ENCODE data around the gene ECE2.

ECE2 gene

DNA sequence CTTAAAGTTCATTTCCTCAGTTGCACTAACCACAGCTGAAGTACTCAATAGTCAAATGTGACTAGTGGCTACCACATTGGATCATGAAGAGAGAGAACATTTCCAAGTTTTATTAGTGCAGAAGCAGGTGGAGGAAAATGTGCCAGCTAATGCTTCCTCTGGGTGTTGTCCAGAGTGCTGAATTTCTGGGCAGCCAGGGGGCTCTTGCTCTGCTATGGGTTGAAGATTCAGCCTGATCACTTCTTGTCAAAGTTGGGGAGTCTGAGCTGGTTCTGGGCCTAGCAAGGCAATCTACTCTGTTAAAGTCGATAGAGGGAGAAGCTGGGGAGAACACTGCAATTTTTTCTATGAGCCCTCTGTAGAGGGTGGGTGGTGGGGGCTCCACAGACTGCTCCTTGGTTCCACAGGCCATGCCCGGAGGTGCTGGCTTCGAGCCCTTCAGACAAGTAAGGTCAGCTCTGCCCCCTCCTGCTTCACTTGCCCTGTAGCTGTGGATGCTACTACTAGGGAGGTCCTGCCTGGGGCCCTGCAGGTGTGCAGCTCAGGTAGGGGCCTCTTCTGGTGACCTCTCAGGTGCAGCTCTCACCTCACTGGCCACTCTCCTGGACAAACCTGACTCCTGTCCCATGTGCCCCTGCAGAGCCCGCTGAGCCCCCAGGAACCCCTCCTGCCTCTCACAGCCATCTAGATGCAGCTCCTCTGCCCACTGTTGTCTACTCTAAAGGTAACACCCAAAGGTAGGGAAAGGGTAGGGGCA lies 35.3 kb upstream of the ECE2 start:
- DNase-seq, result peak in 1 of 2 donors; percentile 15

DNA sequence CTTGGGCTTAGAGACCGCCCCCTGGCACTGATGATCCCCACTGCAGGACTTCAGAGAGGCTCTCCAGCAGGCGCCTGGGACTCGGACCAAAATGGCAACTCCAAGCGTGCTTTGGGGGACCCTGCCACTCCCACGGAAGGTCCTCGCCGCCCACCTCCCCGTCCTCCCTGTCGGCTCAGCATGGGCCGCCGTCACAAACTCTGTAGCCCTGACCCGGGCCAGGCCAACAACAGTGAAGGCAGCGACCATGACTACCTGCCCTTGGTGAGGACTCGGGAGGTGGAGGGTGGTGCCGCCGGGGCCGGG lies 34.7 kb upstream of the ECE2 start:
- no peak for DNase-seq

DNA sequence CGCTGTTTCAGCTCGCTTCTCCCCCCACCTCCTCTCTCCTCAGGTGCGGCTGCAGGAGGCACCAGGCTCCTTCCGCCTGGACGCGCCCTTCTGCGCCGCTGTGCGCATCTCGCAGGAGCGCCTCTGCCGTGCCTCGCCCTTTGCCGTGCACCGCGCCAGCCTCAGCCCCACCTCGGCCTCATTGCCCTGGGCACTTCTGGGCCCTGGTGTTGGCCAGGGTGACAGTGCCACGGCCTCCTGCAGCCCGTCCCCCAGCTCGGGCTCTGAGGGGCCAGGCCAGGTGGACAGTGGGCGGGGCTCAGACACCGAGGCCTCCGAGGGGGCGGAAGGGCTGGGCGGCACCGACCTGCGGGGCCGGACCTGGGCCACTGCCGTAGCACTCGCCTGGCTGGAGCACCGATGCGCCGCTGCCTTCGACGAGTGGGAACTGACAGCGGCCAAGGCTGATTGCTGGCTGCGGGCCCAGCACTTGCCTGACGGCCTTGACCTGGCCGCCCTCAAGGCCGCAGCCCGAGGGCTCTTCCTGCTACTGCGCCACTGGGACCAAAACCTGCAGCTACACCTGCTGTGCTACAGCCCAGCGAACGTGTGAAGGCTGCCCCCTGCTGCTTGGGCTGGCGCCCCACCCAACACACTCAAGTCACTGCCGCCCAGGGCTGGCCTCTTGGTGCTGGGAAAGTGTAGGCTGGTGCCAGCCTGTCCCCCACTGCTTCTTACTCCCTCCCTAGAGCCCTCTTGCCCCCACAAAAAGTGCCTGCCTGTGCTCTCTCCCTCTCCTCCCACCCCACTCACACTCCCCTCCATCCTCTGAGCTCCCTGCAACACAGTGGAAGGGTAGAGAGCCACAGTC lies 34.1 kb upstream of the ECE2 start:
- no peak for DNase-seq

DNA sequence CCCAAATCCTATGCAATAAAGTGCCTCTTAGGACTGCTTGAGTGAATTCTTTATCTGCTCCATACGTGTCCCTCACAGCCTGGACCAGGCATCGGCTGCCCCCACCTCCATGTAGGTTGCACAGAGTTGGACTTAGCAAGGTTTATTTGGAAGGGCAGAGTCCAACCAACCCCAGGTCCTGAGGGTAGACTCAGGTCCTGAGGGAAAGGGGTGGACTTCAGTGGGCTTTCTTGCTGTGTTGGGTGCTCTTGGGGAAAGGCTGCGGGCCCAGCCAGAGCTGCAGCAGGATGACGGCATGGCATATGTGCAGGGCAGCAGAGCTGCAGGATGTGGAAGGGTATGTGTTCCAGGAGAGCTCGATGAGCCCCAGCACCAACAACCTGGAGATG lies 33.5 kb upstream of the ECE2 start:
- DNase-seq, result no peak

DNA sequence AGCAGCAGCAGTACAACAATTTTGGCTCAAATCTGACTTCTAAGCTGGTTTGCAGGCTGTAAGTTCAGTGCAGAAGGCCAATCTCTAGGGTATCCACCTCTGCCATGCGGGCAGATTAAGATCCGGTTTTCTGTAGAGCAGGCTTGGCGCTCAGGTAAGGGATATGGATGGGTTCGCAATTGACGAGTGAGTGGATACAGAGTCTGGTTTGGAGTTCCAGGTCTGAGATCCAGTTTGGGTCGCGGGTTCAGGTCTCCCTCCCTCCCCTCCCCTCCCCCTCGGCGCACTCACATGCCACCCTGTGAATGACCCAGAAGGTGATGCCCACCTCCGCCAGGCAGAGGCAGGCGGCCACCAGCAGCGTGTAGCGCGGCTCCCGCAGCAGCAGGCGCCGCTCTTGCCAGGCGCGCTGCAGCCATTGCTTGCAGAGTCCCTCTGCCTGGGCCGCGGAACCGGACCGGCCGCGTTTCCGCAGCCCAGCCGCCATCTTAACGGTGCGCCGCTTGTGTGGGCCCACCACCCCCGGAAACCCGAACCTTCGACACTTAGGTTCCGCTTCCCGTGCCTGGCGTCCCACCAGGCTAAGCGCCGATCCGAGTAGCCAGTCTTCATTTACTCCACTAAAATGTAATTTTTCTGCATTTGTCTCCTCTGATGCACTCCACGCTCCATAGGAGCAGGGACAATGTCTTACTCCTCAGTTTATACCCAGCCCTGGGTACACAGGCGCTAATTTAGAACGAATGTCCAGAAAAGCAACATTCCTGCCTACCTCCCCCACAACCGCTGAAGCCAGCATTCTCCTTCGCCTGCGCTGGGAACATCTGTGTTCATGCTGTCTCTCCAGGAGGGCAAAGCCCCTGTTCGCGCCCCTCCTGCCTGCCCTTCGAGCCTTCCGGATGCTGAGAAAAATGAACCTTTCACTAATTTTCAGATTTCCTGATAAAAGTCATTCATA lies 27.1 kb upstream of the ECE2 start, which contains the start of gene ALG3:
Gene ALG3 (minus strand): TSS at position 509 of the 958 bp plus-strand sequence. CDS start 22 bp downstream, at position 487.
- peak; percentile 90 to 92 for DNase-seq

DNA sequence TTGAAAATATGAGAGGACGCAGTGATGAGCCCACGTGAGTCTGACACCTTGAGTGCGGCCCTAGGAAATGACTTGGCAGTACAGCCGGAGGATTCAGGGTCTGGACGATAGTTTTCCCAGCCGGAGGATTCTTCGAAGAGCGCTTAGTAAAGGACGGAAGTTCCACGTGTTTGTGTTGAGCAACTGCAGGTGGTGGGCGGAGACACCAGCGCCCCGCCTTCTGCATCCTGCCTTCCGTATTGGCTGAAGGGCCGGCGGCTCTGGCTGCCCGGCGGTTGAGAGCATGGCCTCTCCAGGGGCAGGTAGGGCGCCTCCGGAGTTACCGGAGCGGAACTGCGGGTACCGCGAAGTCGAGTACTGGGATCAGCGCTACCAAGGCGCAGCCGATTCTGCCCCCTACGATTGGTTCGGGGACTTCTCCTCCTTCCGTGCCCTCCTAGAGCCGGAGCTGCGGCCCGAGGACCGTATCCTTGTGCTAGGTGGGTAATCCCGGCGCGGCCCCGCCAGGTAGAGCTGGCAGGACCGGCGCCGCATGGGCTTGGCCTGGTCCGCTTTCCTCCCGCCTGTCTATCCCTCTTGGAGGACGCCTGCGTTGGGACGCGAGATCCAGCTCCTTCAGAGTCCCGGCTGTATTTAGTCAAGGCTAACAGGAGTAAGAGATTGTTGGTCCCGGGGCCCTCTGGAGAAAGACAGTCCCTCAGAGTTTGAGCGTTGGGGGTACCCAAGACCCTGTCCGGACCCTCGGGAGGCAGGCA lies 26.2 kb upstream of the ECE2 start, which contains the start of gene EEF1AKMT4:
Gene EEF1AKMT4 (plus strand): TSS at position 261 of the 755 bp plus-strand sequence. CDS start 23 bp downstream, at position 284.
- peak; percentile 99 for DNase-seq

DNA sequence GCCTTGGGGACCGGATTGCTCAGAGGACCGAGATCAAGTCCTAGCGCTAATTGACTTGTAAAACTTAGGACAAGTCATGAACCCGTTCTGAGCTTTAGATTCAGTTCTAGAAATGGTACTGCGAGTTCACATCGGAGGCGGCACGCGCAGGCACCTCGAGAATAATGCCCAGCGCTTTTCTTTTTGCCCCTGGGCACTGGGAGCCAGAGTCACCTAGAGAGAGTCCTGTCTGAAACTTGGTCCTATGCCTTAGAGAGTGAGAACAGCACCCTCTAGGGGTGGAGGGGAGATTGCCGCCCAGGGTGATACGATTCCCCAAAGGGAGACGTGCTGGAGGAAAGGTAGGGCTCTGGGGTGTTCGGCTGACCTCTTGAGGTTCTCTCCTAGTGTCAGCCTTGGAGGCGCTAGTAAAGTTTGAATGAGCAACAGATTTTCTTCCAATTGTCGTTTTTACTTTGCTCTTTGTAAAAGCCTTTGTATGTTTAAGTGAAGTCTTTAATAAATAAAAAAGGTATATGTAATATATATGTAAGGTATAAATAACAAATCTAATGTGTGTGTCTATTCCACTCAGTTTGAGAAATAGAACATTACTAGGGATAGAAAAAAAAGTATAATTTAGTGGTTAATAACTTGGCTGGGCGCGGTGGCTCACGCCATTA lies 25.5 kb upstream of the ECE2 start:
- DNase-seq, result peak; percentile 94 to 95

DNA sequence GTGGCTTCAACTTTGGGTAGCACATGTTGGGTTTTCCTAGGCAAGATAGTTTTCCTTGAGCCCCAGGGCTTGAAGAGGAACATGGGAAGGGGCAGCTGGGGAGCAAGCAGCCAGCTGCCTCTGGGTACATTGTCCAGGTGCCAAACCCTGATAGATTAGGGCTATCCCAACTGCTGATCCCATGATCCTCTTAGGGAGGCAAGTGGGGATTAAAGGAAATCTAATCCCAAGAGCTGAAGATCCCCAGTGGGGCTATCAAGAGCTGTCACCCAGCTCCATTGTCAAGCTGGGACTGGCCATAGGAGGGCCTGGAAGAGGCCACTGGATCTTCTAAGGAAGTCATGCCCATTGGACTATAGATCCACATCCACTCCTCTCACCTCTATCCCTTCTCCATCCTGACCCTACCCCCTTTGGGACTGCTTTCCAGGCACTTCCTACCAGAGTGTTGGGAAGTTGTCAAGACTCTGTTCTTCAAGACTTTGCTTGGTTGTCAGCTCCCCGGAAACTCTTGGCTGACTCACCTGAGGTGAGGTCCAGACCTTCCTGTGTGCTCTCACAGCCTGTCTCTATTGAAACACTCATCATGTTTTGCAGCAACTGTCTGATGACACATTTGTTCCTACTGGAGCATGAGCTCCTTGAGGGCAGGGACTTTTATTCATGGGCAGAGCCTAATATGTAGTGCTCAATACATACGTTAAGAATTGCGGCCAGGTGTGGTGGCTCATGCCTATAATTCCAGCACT lies 20.4 kb upstream of the ECE2 start:
- no peak for DNase-seq

DNA sequence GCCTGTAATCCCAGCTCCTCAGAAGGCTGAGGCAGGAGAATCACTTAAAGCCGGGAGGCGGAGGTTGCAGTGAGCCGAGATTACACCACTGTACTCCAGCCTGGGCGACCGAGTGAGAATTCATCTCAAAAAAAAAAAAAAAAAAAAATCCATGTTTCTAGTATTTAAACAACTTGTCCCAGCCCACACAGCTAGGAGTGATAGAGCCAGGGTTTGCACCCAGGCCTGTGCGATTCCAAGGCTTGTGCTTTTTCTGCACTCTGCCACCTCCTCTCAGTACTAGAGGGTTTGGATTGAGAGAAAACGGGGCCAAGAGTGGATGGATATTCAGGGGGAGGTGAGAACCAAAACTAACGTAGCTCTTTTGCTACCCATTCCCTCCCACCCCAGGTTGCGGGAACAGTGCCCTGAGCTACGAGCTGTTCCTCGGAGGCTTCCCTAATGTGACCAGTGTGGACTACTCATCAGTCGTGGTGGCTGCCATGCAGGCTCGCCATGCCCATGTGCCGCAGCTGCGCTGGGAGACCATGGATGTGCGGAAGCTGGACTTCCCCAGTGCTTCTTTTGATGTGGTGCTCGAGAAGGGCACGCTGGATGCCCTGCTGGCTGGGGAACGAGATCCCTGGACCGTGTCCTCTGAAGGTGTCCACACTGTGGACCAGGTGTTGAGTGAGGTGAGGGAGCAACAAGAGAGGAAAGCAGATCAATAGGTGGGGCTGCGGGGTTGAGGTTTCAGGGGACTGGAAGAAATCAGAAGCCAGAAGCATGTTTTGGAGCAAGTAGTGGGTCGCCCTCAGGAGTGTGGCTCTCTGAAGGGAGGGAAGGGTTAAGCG lies 18.5 kb upstream of the ECE2 start:
- DNase-seq, result no peak

DNA sequence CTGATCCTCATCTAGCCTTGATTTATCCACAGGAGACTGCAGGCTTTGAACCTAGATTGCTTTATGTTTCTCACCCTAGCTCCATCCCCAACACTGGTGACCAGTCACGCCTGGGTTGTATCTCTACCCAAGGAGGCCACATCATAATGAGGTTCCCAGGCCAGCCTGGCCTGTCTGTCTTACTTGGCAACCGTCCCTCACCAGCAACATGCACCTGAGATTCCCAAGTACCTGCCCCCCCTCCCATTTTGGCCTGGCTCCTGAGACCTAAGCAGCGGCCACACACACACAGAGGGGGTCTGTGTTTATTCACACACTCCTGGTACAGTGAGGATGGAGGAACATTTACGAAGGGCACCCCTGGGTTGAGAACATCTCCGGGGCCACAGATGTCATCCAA lies 16.9 kb upstream of the ECE2 start:
- no peak for DNase-seq

DNA sequence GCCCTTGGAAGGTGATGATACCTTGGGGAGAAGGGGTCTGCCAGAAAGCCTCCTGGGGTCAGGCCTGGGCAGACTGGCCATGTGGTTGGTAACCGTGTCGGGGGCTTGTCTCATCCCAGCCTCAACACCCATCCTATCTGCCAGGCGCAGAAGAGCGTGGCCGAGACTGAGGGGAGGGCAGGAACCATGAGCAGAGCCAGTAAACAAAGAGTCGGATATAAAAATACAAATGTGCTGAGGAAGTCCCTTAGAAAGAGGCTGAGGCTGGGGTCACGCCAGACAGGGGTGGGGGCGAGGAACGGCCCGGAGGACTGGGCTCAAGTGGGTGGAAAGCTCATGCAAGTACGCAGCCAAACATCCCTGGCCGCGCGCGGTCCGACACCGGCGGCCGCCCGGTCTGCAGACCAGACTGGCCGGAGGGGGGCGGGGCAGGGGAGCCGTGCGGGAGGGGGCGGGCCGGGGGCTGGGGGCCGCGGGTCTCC lies 16.4 kb upstream of the ECE2 start:
- DNase-seq, result no peak

DNA sequence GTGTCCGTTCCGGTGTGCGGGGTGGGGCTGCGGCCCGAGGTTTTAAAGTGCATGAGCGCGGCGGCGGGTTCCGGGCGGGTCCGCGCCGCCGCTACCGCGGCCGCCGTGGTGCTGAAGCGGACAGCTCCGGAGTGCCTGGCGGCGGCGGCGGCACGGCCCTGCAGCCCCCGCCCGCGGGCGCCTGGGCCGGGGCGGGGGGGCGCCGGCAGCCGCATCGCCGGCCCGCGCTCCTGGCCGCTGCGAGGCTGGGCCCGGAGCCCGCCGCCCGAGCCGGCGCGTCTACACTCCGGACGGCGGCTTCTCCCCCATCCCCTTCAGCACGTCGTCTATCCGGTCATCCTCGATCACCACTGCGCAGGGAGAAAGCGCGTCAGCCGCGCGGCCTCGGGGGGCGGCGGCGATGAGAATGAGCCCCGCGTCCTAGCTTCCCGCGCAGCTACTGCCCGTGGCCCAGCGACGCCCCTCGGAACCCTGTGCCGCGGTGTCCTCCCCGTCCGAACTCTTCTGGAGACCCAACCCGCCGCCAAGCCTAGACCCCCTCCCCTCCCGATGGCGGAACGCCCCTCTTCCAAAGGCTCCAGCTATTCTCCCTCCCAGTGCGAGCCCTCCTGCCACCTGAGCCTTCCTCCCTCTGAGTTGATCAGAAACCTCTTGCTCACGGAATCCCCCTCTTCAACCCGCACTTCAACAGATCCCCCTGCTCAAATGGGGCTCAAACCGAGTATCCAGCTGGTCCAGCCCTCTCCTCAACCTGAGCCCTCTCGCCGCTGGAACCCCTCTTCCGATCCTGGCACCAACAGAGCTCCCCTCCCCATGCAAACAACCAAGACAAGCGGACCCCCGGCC lies 15.7 kb upstream of the ECE2 start:
- DNase-seq, result peak in 1 of 2 donors; percentile 41

DNA sequence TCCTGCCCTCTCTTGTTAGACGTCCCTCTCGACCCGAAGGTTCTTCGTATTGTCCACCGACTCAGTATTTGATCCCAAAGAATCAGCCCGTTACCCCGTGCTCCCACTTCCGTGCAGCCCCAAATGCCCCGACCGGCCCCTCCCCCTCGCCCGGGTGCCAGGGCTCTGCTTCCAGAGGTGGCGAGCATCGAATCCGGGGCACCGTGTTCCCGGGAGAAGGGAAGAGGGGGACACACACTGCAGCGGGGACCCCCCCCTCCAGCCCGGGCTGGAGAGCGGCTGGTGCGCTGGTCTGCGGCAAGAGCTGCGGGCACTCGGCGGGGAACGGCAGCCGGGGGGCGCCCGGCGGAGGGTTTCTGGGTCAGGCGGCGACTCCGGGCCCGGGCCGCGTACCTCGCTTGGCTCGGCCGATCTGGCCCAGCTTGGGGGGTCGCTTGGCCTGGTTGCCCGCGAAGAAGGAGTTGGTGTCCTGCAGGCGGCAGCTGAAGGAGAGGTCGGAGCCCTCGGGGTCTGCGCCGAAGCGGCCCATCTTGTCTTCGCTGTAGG lies 15.0 kb upstream of the ECE2 start:
- DNase-seq, result no peak

DNA sequence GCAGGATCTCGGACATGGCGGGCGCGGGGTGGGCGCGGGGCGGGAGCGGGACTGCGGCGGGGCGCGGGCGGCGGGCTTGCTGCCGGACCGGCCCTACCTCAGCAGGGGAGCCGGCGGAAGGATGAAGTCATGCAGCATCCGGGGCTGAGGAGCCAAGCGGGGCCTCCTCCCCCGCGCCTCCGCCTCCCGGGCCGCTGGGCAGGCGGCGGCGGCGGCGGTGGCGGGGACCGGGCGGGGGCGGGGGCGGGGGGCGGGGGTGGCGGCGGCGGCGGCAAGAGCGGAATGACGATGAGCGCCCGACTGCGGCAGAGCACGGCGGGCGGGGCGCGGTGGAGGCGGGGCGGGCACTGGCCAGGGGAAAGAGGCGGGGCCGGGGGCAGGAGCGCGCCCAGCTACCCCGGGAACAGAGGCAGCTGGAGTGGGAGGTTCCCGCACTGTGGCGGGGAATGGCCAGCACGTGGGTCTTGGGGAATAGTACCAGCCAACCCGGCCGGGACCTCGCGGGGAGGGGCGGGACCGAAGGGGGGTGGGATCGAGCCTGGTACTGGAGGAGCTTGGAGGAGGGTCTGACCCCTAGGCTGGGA lies 14.5 kb upstream of the ECE2 start, which contains the start of gene CAMK2N2:
Gene CAMK2N2 (minus strand): TSS at position 284 of the 584 bp plus-strand sequence. CDS start 268 bp downstream, at position 16.
- DNase-seq, result peak; percentile 3 to 18

DNA sequence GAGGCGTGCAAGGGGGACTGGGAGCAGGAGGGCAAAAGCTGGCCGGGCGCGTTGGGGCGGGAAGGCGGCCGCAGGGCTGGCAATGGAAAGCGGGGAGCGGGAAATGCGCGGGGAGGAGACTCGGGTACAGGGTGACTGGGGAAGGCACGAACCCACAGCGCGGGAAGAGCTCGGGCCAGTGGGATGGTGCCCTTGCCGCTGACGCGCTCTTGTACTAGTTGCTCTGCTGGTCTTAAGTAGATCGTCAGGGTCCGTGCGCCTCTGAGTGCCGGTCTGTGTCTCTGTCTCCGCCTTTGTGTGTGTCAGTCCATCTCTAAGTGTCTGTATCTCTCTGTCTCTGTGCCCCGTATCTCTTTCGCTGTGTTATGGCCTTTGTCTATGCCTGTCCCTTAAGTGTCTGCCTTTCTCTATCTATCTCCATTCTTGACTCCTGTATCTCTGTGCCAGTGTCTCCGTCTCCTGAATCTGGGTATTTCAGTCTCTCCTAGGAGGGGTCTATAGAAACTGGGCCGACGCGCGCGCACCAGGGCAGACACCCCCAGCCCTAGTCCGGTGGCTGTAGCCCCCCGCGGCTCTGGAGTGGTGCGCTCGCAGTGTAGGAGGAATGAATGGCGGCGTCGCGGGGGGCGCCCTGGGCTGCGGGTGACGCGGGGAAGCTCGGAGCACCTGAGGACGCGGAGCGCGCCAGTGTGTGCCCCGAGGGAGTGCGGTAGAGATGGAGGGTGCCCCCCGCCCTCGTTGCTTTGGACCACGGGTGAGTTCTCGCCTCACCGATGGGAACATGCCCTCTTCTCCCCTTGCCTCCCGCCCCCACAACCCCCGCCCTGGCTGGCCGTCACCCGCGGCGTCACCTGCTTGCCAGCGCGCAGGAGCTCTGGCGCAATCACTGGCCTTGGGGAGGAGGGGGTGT lies 13.7 kb upstream of the ECE2 start:
- DNase-seq, result peak in 1 of 2 donors; percentile 29

DNA sequence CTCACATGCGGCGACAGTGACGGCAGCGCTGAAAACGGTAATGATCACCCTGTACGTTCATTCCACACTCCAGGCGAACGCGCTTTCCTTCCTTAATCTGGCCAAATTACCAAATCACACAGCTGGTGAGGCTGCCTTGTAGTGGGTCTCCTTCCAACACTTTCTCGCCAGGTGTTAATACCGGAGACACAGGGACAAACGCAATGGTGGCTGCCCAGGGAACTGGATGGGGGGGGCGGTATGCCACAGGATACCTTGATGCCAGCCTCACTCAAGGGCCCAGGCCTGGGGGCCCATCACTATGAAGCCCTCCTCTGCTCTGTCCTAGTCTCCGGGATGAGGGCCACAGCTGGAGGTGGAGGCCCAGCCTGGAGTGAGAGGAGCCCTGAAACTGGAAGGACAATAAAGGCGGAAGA lies 13.1 kb upstream of the ECE2 start:
- DNase-seq, result no peak

Measured in inflammatory macrophage (primary cell).